SK-N-MC (cell line): ENCODE results near the gene CMTM2.

Experiments used
- DNase-seq: peaks from one replicate; pipeline ENCODE4 v3.0.0-alpha.2; 2011; ENCODE audit warnings: low read depth, low spot score
- H3K27ac ChIP-seq: fragments of 200-600 bp; sonication (generic); 2 replicates; pipeline ENCODE4 v1.5.1; 2016; ENCODE audit warnings: mixed run types
- H3K36me3 ChIP-seq: fragments of 200-600 bp; sonication (generic); 2 replicates; pipeline ENCODE4 v1.6.1; 2017; ENCODE audit warnings: antibody characterized with exemption, low read length, mixed read lengths; ENCODE audit not compliant: insufficient read depth
- H3K4me3 ChIP-seq: fragments of 200-600 bp; sonication (generic); 2 replicates; pipeline ENCODE4 v1.5.1; 2016
- H3K9ac ChIP-seq: fragments of 200-600 bp; sonication (generic); 2 replicates; pipeline ENCODE4 v1.8.0; 2017; ENCODE audit warnings: mixed run types, mixed read lengths; ENCODE audit not compliant: insufficient read length
- H3K9me3 ChIP-seq: fragments of 200-600 bp; sonication (generic); 2 replicates; pipeline ENCODE4 v1.6.1; 2017; ENCODE audit warnings: low read depth, mild to moderate bottlenecking, antibody characterized with exemption, low read length, moderate library complexity, mixed read lengths
- EZH2 ChIP-seq: fragments of 200-600 bp; sonication (generic); IDR thresholded peaks from one replicate; pipeline ENCODE4 v1.6.1; 2017; ENCODE audit warnings: antibody characterized with exemption
- FOXP2 ChIP-seq: optimal IDR thresholded peaks from 2 replicates; pipeline ENCODE3; 2011; ENCODE audit warnings: mild to moderate bottlenecking, moderate library complexity; ENCODE audit not compliant: insufficient read depth; ENCODE audit errors: extremely low read length, control extremely low read depth
- POLR2AphosphoS5 ChIP-seq: IDR thresholded peaks from 2 replicates; pipeline ENCODE4 v1.6.1; 2012; ENCODE audit warnings: mild to moderate bottlenecking, low read depth, low read length, borderline replicate concordance

The CMTM2 gene

DNA sequence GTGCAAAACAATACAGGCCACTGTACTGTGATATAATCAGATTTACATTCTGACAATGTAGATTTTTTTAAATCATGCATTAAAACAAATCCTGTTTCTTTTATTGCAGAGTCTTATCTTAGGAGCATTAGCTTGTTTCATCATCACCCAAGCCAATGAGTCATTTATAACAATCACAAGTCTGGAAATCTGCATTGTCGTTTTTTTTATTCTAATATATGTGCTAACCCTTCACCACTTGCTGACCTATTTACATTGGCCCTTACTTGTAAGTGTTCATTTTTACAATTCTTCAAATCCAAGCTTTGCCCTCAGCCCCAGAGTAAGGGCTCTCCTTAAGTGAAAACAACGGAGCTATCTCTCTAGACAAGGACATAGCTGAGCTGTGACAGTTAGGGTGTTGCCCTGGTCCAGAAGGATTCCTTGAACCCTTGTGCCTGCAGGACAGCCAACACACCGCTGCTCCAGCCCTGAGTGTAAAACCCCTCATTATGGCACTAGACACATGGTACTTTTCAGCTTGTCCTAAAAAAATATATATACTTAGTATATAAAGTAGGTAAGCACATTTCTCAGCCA, 9.3 kb upstream of the CMTM2 start:
- no peak for DNase-seq
- H3K36me3 ChIP-seq, result no peaks in the 10 kb centered on the region; the same call in 1 of the 2 replicates
- no peak overlapping the region for H3K4me3 ChIP-seq
- no peaks in the 10 kb centered on the region for H3K9me3 ChIP-seq
- H3K27ac ChIP-seq, result no peak overlapping the region
- no peak for TF ChIP-seq POLR2AphosphoS5
- TF ChIP-seq FOXP2, result no peak
- no peak for TF ChIP-seq EZH2
- no peak overlapping the region for H3K9ac ChIP-seq

- Histone ChIP-seq H3K36me3 (no peaks in the 10 kb centered on the region), H3K9ac (no peak overlapping the region), H3K4me3 (no peak overlapping the region), H3K9me3 (no peaks in the 10 kb centered on the region), H3K27ac (no peak overlapping the region)
- no peak for DNase-seq
- TF ChIP-seq EZH2 (no peak), FOXP2 (no peak), POLR2AphosphoS5 (no peak)
Observed at GRCh38 chr16:66572356-66572755, 6.9 kb upstream of the CMTM2 start.

GRCh38 chr16:66574081-66574480, 5.2 kb upstream of the CMTM2 start:
- no peak for DNase-seq
- Histone ChIP-seq H3K36me3 (no peaks in the 10 kb centered on the region), H3K9me3 (no peaks in the 10 kb centered on the region), H3K9ac (no peak overlapping the region), H3K27ac (no peak overlapping the region), H3K4me3 (no peak overlapping the region)
- TF ChIP-seq FOXP2 (no peak), EZH2 (no peak), POLR2AphosphoS5 (no peak)

- H3K27ac ChIP-seq, result no peak overlapping the region
- H3K4me3 ChIP-seq, result no peak overlapping the region
- DNase-seq, result no peak
- H3K9ac ChIP-seq, result no peak overlapping the region
- no peak for TF ChIP-seq EZH2
- no peak for TF ChIP-seq FOXP2
- TF ChIP-seq POLR2AphosphoS5, result no peak
- no peaks in the 10 kb centered on the region for H3K36me3 ChIP-seq
- no peaks in the 10 kb centered on the region for H3K9me3 ChIP-seq
Observed at GRCh38 chr16:66574531-66574930, 4.7 kb upstream of the CMTM2 start.

DNA sequence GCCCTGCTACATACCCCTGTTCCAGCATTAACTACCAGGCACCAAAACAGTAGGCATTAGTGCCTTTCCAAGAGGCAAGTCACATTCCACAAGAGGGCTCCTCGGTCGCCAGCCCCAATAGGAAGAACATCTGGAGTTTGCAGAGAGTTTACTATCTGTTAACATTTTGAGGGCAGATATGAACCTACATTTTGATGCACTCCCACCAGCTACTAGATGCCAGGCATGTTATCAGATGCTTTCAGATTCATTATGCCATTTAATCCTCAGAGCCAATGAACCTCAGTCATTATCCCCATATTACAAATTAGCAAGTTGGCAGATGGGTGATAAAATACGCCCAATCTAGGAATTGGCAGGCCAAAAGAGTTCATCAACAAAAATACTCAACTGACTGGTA, 4.2 kb upstream of the CMTM2 start:
- Histone ChIP-seq H3K36me3 (no peaks in the 10 kb centered on the region), H3K27ac (no peak overlapping the region), H3K9ac (no peak overlapping the region), H3K9me3 (no peaks in the 10 kb centered on the region), H3K4me3 (no peak overlapping the region)
- no peak for TF ChIP-seq EZH2
- TF ChIP-seq POLR2AphosphoS5, result no peak
- TF ChIP-seq FOXP2, result no peak
- no peak for DNase-seq

GRCh38 chr16:66576296-66576695, 3.0 kb upstream of the CMTM2 start:
- Histone ChIP-seq H3K27ac (no peak overlapping the region), H3K9ac (no peak overlapping the region), H3K9me3 (no peaks in the 10 kb centered on the region), H3K4me3 (no peak overlapping the region), H3K36me3 (no peaks in the 10 kb centered on the region)
- DNase-seq, result no peak
- TF ChIP-seq POLR2AphosphoS5, result no peak
- TF ChIP-seq EZH2, result no peak
- no peak for TF ChIP-seq FOXP2

GRCh38 chr16:66580605-66581209, 1.4 kb downstream of the CMTM2 start:
- TF ChIP-seq FOXP2 (no peak), EZH2 (no peak), POLR2AphosphoS5 (no peak)
- DNase-seq, result no peak
- Histone ChIP-seq H3K27ac (no peak overlapping the region), H3K9me3 (no peaks in the 10 kb centered on the region), H3K4me3 (no peak overlapping the region), H3K36me3 (no peaks in the 10 kb centered on the region), H3K9ac (no peak overlapping the region)

DNA sequence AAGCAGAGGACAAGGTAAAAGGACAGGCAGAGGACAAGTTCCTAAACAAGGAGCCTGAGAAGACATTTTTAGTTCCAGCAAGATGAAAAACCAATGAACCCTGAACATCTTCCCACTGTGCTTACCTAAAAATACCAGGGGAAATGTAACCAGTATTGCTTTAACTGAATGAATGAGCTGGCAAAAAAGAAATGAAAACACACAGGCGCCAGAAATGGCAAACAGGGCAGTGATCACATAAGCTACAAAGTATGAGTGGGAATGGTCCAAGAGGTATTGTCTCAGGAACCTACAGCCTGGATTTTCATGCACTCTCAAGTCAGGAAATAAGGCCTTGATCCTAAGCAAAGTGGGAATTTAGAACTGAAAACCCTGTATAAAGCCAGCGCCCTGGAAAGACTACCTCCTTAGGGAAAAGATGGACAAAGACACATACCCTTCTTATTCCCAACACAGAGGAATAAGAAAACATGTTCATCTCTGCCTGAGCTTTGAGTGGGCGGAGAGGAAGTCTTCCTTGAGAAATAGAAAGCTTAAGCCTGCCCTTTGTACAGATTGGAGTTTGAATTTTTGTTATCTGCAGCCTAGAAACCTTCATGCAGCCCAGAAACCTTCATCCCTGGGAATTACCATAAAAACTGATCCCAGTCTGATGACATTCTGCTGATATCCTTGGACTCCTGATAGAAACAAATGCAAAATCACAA, 2.1 kb downstream of the CMTM2 start:
- no peaks in the 10 kb centered on the region for H3K36me3 ChIP-seq
- no peaks in the 10 kb centered on the region for H3K9me3 ChIP-seq
- no peak overlapping the region for H3K27ac ChIP-seq
- no peak overlapping the region for H3K4me3 ChIP-seq
- DNase-seq, result no peak
- TF ChIP-seq EZH2, result no peak
- TF ChIP-seq POLR2AphosphoS5, result no peak
- H3K9ac ChIP-seq, result no peak overlapping the region
